Colonic mucosa (tissue), 4 donors: ENCODE results near the gene ARHGEF16. TPM values are rescaled to one million over a fixed set of nuclear protein-coding genes. Genes with fewer than 3 reads are reported as not detected.

Experiments used
- DNase-seq: peaks from one replicate; pipeline ENCODE4 v3.0.0-alpha.2; 2020
- H3K27ac ChIP-seq: fragments of 200-600 bp; one replicate; pipeline ENCODE4 v1.8.0; 2021
- H3K27me3 ChIP-seq: fragments of 200-600 bp; one replicate; pipeline ENCODE4 v1.8.0; 2021
- H3K36me3 ChIP-seq: fragments of 200-600 bp; one replicate; pipeline ENCODE4 v1.8.0; 2021
- H3K4me1 ChIP-seq: fragments of 200-600 bp; one replicate; pipeline ENCODE4 v1.8.0; 2021; ENCODE audit warnings: mild to moderate bottlenecking
- H3K4me3 ChIP-seq: fragments of 200-600 bp; one replicate; pipeline ENCODE4 v1.8.0; 2021
- H3K9ac ChIP-seq, 2 donors: one replicate each; pipeline ENCODE4 v1.7.0; 2013; ENCODE audit warnings: control low read depth in 2 of 2, low read depth in 2 of 2, low read length in 2 of 2
- H3K9me3 ChIP-seq: fragments of 200-600 bp; one replicate; pipeline ENCODE4 v1.8.0; 2021
- CTCF ChIP-seq: fragments of 200-600 bp; IDR thresholded peaks from one replicate; pipeline ENCODE4 v1.8.0; 2022; ENCODE audit warnings: antibody characterized with exemption, mild to moderate bottlenecking
- intact Hi-C: fragments of 100-400 bp; cut with DNase I; formaldehyde crosslinking; loops from one replicate; pipeline ENCODE4 v1.14.1; 2022
- total RNA-seq, 2 donors: library from RNA; stranded (reverse); fragmentation: NEBNext Ultra II Directional in 1 of 2; extraction: Animal tissue kit (Norgen Biotek cat#: 25700) in 1 of 2; gene quantifications; one replicate each; pipeline ENCODE4 v1.2.1, GENCODE V29; 2021
- donor health status: healthy.
- donor health status: DM: no; HTN: no; CAD: no.
- donor health status: DM: no; HTN: no; CAD: no.

The ARHGEF16 gene
- total RNA-seq, 2 donors from 2014 or later = 77.3 to 90.2 TPM

DNA sequence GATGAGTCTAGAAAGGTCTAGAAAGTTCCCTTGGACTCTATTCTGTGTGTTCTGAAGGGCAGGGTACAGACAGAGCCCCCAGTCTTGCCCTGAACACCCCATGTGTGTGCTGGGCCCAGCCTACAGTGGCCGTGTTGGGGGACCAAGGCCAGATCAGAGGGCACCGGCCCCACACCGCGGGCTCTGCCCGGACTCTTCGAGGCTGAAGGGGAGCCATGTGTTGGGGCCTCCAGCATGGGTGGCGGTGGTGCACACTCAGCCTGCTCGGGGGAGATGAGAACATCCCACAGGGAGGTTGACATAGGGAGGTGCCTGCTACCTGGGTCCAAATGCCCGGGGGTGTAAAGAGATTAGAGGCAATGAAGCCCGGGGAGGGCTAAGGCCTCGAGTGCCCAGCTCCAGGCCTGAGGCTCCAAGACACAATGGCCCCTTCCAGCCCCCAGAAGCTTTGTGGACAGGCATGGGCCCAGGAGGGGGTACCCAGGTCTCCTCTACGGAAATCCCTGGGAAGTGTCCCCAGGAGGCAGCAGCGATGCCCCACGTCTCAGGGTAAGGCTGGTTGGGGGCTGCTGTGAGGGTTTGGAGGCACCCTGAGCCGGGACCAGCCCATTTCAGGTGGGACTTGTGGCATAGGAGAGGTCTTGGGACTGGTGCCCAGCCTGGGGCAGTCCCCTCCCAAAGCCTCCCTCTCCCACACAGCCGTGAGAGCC, 12.1 kb downstream of the ARHGEF16 start:
- Histone ChIP-seq H3K9me3 (no peaks in the 10 kb centered on the region), H3K27me3 (no peaks in the 10 kb centered on the region), H3K9ac (no peak overlapping the region), H3K4me1 (no peaks in the 10 kb centered on the region), H3K36me3 (no peaks in the 10 kb centered on the region), H3K4me3 (no peak overlapping the region), H3K27ac (no peak overlapping the region)
- intact Hi-C loops = no loop called here
- no peak for TF ChIP-seq CTCF
- no peak for DNase-seq

- Histone ChIP-seq H3K4me1 (no peaks in the 10 kb centered on the region), H3K9ac (no peak overlapping the region), H3K36me3 (no peaks in the 10 kb centered on the region), H3K9me3 (no peaks in the 10 kb centered on the region), H3K27ac (no peak overlapping the region), H3K27me3 (no peaks in the 10 kb centered on the region), H3K4me3 (no peak overlapping the region)
- no peak for TF ChIP-seq CTCF
- intact Hi-C loops = no loop called here
- DNase-seq = no peak
Measured at GRCh38 chr1:3467096-3468036, 12.9 kb downstream of the ARHGEF16 start.

GRCh38 chr1:3468236-3469103, 14.0 kb downstream of the ARHGEF16 start:
- no peaks in the 10 kb centered on the region for H3K9me3 ChIP-seq
- no peak overlapping the region for H3K4me3 ChIP-seq
- DNase-seq = no peak
- no peaks in the 10 kb centered on the region for H3K27me3 ChIP-seq
- H3K9ac ChIP-seq = no peak overlapping the region
- H3K27ac ChIP-seq = no peak overlapping the region
- intact Hi-C loops = no loop called here
- no peak for TF ChIP-seq CTCF
- no peaks in the 10 kb centered on the region for H3K36me3 ChIP-seq
- H3K4me1 ChIP-seq = no peaks in the 10 kb centered on the region

DNA sequence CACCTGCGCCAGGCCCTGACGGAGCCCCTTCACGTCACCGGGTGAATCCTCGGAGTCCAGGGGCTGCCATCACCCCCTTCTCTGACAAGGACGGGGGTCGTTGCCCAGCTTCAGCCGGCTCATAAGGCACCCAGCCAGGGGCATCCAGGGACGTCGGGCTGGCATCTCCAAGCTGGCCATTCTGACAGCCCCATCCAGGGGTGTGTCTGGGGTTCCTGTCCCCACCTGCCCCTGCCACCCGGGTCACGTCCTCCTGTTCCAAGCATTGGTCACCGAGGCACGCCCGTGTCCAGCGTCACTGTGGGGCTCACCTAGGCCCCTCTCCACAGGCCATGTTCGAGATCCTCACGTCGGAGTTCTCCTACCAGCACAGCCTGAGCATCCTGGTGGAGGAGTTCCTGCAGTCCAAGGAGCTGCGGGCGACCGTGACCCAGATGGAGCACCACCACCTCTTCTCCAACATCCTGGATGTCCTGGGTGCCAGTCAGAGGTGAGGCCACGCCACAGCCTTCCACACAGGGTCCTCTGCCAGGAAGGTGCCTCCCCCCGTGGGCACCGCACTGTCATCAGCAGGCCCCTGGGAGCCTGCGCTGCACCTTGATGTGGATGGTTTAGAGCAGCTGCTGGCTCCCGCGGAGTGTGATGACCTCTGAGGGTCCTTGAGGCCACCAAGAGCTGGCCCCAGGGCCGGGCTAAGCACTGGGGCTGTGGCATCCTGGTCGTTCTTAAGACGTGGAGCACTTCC, 14.8 kb downstream of the ARHGEF16 start:
- Histone ChIP-seq H3K27ac (no peak overlapping the region), H3K9me3 (no peaks in the 10 kb centered on the region), H3K4me3 (no peak overlapping the region), H3K27me3 (no peaks in the 10 kb centered on the region), H3K9ac (no peak overlapping the region), H3K36me3 (no peaks in the 10 kb centered on the region), H3K4me1 (no peaks in the 10 kb centered on the region)
- no peak for TF ChIP-seq CTCF
- intact Hi-C loops = no loop called here
- DNase-seq = no peak
